NCI-H774 (cell line): ENCODE results near the gene ZNF700.
"Not testable (repeated sequence)": the region's sequence is repeated elsewhere in the genome, so short reads cannot be mapped to it uniquely, and the experiment has no call there.

Experiments
- DNase-seq: peaks from one replicate; lab custom pipeline; 2025; lab: John Stamatoyannopoulos, UW

Gene ZNF700

DNA sequence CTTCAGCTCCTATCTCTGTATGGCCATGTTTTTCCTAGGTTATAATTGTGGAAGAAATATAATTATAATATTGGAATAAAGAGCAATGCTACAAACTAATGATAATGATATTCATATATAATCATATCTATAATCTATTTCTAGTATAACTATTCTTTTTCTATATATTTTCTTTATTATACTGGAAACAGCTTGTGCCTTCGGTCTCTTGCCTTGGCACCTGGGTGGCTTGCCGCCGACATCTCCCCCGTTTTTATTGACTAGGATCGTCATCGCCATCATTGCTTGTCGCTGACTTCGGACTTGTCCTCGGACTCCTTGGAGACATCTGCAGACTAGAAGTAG is 64.2 kb downstream of the ZNF700 start:
- DNase-seq: no peak

- DNase-seq: not testable (repeated sequence)
These were observed 67.0 kb downstream of the ZNF700 start for GRCh38 chr19:11991921-11992320.

DNA sequence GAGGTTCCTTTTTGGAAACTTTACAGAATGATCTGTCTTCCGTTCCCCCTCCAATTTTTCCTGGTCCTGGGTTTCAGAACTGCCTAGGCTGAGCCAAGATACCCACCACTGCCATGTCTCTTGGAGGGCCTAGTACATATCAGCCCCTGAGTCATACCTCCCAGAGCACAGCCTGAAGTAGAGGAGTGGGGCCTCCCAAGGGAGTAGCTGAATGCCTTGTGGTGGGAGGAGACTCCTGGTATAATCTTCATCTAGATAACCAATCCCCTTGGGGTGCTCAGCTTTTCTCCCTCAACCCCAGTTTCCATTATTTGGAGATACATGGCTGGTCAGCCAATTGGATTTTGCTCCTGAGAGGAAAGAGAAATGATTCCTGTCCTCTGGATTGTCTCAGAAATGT is 70.3 kb downstream of the ZNF700 start:
- DNase-seq: no peak
